SK-N-SH treated with all-trans-retinoic acid at 6 μM for 48 hours (cell line): ENCODE data around the gene FGGY.
A peak's percentile ranks its signal among the peaks of the same experiment; 100 is the strongest.

ENCODE experiments used
- CREB5 ChIP-seq: fragments of 250-450 bp; sonication (Bioruptor Pico); IDR thresholded peaks from 2 replicates; pipeline ENCODE4 v1.5.1; 2020; ENCODE audit warnings: low read depth, mild to moderate bottlenecking, moderate library complexity
- GLIS3 ChIP-seq: fragments of 250-450 bp; sonication (Bioruptor Pico); IDR thresholded peaks from 2 replicates; pipeline ENCODE4 v1.5.0; 2020; ENCODE audit warnings: mild to moderate bottlenecking, moderate library complexity
- OSR1 ChIP-seq: fragments of 250-450 bp; sonication (Bioruptor Pico); IDR thresholded peaks from 2 replicates; pipeline ENCODE4 v1.8.0; 2022; ENCODE audit warnings: moderate library complexity, mild to moderate bottlenecking, inconsistent platforms
- POU6F1 ChIP-seq: fragments of 250-450 bp; sonication (Bioruptor Pico); IDR thresholded peaks from 2 replicates; pipeline ENCODE4 v1.8.0; 2021; ENCODE audit warnings: low read depth, mild to moderate bottlenecking, moderate library complexity, borderline replicate concordance
- PPARA ChIP-seq: fragments of 250-450 bp; sonication (Bioruptor Pico); IDR thresholded peaks from 2 replicates; pipeline ENCODE4 v1.5.0; 2020; ENCODE audit warnings: mild to moderate bottlenecking, borderline replicate concordance
- RARB ChIP-seq: fragments of 250-450 bp; sonication (Bioruptor Pico); IDR thresholded peaks from 2 replicates; pipeline ENCODE4 v1.8.0; 2021; ENCODE audit warnings: mild to moderate bottlenecking, moderate library complexity
- TCF4 ChIP-seq: fragments of 250-450 bp; sonication (Bioruptor Pico); IDR thresholded peaks from 2 replicates; pipeline ENCODE4 v1.8.0; 2021; ENCODE audit warnings: mild to moderate bottlenecking, moderate library complexity, borderline replicate concordance
- TOX ChIP-seq: fragments of 250-450 bp; sonication (Bioruptor Pico); IDR thresholded peaks from 2 replicates; pipeline ENCODE4 v1.8.0; 2021; ENCODE audit warnings: mild to moderate bottlenecking, moderate library complexity, borderline replicate concordance
- ZFP3 ChIP-seq: fragments of 250-450 bp; sonication (Bioruptor Pico); IDR thresholded peaks from 2 replicates; pipeline ENCODE4 v1.5.0; 2020; ENCODE audit warnings: mild to moderate bottlenecking, moderate library complexity
- ZNF8 ChIP-seq: fragments of 450-650 bp; formaldehyde crosslinking; IDR thresholded peaks from 2 replicates; pipeline ENCODE4 v1.5.0; 2020; ENCODE audit warnings: mild to moderate bottlenecking, moderate library complexity

- no peak for TF ChIP-seq ZNF8 (CRISPR knock-in tag)
- no peak for TF ChIP-seq PPARA (CRISPR knock-in tag)
- TF ChIP-seq TOX (CRISPR knock-in tag), result no peak
- peak; percentile 95 for TF ChIP-seq TCF4 (CRISPR knock-in tag)
- TF ChIP-seq OSR1, result no peak
- no peak for TF ChIP-seq CREB5 (CRISPR knock-in tag)
- no peak for TF ChIP-seq POU6F1 (CRISPR knock-in tag)
- TF ChIP-seq ZFP3, result no peak
- no peak for TF ChIP-seq RARB (CRISPR knock-in tag)
- TF ChIP-seq GLIS3 (CRISPR knock-in tag), result no peak
Observed at GRCh38 chr1:59680044-59680443, 383.1 kb downstream of the FGGY start.
